ENCODE data around the gene NSG1. TPM values are rescaled to one million over a fixed set of nuclear protein-coding genes. Genes with fewer than 3 reads are reported as not detected.

The NSG1 gene
- total RNA-seq, 1 donor from 2014 or later = 2.9 TPM

DNA sequence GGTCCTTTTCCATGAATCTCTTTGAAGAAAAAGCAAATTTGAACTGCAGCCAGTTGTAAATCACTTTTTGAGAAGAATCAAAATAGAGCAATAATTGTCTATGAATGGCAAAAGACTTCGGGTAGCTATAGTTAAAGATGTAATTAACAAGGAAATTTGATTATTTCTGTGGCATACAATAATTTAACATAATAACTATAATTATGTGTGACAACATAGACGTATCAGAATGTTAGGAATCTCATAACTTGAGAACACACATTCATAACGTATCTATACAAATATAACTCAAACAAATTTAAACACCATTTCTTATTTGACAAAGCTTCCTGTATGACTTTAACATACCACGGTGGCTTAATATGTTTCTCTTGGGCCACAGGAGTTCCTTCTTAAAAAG, 36.0 kb upstream of the NSG1 start:
- no peaks in the 10 kb centered on the region for H3K9me3 Mint-ChIP-seq (ENCODE audit: unreplicated experiment)
- H3K4me3 Mint-ChIP-seq (ENCODE audit: unreplicated experiment) = no peak overlapping the region
- no peak overlapping the region for H3K27ac Mint-ChIP-seq (ENCODE audit: unreplicated experiment)
- H3K4me1 Mint-ChIP-seq (ENCODE audit: unreplicated experiment) = no peaks in the 10 kb centered on the region
- no peak for DNase-seq (ENCODE audit: low spot score)
- no peaks in the 10 kb centered on the region for H3K27me3 Mint-ChIP-seq (ENCODE audit: unreplicated experiment)
- TF ChIP-seq, protein P1, sequence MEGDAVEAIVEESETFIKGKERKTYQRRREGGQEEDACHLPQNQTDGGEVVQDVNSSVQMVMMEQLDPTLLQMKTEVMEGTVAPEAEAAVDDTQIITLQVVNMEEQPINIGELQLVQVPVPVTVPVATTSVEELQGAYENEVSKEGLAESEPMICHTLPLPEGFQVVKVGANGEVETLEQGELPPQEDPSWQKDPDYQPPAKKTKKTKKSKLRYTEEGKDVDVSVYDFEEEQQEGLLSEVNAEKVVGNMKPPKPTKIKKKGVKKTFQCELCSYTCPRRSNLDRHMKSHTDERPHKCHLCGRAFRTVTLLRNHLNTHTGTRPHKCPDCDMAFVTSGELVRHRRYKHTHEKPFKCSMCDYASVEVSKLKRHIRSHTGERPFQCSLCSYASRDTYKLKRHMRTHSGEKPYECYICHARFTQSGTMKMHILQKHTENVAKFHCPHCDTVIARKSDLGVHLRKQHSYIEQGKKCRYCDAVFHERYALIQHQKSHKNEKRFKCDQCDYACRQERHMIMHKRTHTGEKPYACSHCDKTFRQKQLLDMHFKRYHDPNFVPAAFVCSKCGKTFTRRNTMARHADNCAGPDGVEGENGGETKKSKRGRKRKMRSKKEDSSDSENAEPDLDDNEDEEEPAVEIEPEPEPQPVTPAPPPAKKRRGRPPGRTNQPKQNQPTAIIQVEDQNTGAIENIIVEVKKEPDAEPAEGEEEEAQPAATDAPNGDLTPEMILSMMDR (IDR thresholded peaks at IDR 0.05; ENCODE audit: unreplicated experiment) = no peak
- H3K36me3 Mint-ChIP-seq (ENCODE audit: low read depth, unreplicated experiment) = no peaks in the 10 kb centered on the region

DNA sequence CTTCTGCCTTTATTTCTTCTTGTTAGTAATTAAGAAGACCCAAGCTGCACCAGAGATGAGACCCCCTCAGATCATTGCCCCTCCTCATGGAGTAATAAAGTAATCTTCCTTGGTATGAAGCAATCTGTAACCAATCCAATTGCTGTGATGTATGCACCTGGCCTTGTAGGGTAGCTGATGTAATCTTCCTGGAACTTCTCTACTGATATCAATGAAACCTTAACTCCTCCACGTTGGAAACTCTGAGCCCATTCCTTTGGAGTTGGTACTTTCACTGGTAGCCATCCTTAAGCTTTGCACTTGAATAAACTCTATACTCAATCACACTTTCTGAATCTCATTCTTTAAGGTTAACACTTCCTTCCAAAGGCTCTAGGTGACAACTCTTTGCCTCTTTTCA, 31.6 kb upstream of the NSG1 start:
- DNase-seq (ENCODE audit: low spot score) = no peak
- H3K4me1 Mint-ChIP-seq (ENCODE audit: unreplicated experiment) = no peaks in the 10 kb centered on the region
- no peaks in the 10 kb centered on the region for H3K9me3 Mint-ChIP-seq (ENCODE audit: unreplicated experiment)
- H3K36me3 Mint-ChIP-seq (ENCODE audit: low read depth, unreplicated experiment) = no peaks in the 10 kb centered on the region
- no peak overlapping the region for H3K27ac Mint-ChIP-seq (ENCODE audit: unreplicated experiment)
- no peak overlapping the region for H3K4me3 Mint-ChIP-seq (ENCODE audit: unreplicated experiment)
- H3K27me3 Mint-ChIP-seq (ENCODE audit: unreplicated experiment) = peaks cover 3% of the 10 kb centered on the region
- TF ChIP-seq, protein P1 (IDR thresholded peaks at IDR 0.05; ENCODE audit: unreplicated experiment) = no peak

DNA sequence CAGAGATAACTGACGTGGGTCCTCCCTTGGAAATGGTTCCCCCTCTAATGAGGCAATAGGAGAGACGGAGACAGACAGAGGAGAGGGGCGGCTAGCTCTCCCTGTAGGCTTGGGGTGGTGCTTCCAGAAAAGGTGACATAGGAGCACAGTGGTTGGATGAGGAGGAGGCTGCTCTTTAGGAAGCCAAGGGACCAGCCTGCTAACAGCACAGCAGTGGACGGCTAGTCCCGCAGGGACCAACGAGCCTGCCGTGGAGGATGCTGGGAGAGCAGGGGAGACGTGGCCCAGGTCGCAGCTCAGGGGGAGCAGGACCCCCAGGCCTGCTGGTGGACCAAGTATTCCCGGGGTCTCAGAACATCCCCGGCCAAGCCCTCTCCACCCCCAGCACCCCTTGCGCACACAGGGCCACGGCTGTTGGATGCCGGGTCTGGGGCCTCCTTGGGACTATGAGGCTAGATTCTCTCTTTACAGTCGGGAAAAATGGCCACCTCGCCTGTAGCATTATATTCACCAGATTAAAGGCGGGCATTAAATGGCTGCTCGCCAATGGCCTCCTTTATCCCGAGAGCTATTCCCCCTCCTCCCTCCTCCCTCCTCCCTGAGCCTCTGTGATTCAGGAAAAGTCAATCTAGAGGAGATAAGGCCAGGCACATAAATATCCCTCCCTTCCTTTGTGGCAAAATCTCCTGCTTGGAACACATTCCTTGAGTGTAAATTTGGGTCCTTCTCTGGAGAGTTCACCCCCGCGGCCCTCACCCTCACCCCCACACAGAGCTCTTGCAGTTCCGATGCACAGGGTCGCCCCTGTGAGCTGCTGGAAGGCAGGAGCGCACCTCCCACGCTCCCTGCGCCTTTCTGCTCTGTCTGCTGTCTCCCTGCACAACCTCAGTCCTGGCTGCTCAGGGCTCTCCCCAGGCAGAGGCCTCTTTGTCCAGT, 30.5 kb upstream of the NSG1 start:
- DNase-seq (ENCODE audit: low spot score) = no peak
- peaks cover 5% of the 10 kb centered on the region for H3K27me3 Mint-ChIP-seq (ENCODE audit: unreplicated experiment)
- no peak overlapping the region for H3K4me3 Mint-ChIP-seq (ENCODE audit: unreplicated experiment)
- no peaks in the 10 kb centered on the region for H3K4me1 Mint-ChIP-seq (ENCODE audit: unreplicated experiment)
- no peak overlapping the region for H3K27ac Mint-ChIP-seq (ENCODE audit: unreplicated experiment)
- TF ChIP-seq, protein P1 (IDR thresholded peaks at IDR 0.05; ENCODE audit: unreplicated experiment) = no peak
- no peaks in the 10 kb centered on the region for H3K36me3 Mint-ChIP-seq (ENCODE audit: low read depth, unreplicated experiment)
- no peaks in the 10 kb centered on the region for H3K9me3 Mint-ChIP-seq (ENCODE audit: unreplicated experiment)

DNA sequence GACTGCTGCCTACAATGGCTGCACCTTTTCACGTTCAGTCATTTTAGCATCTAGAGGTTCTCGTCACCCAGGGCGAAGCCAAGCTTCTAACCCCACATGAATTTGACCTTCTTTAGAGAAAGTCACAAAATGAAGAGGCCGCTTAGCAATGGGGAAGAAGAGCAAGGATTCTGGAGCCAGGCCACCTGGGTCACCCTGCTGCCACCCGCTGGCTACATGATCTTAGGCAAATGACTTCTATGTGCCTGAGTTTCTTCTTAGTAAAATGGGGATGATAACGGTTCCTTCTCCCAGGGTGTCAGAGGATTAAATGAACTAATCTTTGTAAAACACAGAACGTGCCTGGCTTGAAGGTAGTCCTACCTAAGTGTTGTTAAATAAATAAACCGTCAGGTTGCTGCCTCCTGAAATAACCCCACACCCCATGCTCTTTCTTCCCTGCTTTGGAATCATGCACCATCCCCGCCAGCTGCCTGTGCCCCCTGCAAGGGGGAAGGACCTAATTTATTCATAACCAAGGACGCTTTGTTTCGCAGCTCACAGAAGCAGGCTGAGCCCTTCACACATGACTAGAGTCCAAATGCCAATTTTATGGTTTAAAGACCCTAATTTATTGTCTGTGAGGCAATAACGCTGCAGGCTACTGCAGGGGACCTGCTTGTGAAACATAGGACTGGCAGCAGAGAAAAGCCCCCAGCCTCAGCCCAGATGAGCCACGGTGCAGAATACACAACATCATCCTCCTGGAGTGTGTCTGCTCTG, 28.6 kb upstream of the NSG1 start:
- H3K4me1 Mint-ChIP-seq (ENCODE audit: unreplicated experiment) = peaks cover 4% of the 10 kb centered on the region
- no peaks in the 10 kb centered on the region for H3K36me3 Mint-ChIP-seq (ENCODE audit: low read depth, unreplicated experiment)
- H3K27me3 Mint-ChIP-seq (ENCODE audit: unreplicated experiment) = peaks cover 5% of the 10 kb centered on the region
- no peak overlapping the region for H3K27ac Mint-ChIP-seq (ENCODE audit: unreplicated experiment)
- no peaks in the 10 kb centered on the region for H3K9me3 Mint-ChIP-seq (ENCODE audit: unreplicated experiment)
- no peak overlapping the region for H3K4me3 Mint-ChIP-seq (ENCODE audit: unreplicated experiment)
- no peak for DNase-seq (ENCODE audit: low spot score)
- TF ChIP-seq, protein P1 (IDR thresholded peaks at IDR 0.05; ENCODE audit: unreplicated experiment) = no peak
